HL-60 (cell line): ENCODE measurements around the gene GNS.
"Not testable (repeated sequence)": the region's sequence is repeated elsewhere in the genome, so short reads cannot be mapped to it uniquely, and the experiment has no call there.

Experiments
- CTCF ChIP-seq: IDR thresholded peaks from one replicate; pipeline ENCODE4 v1.5.1; 2011; ENCODE audit warnings: low read length, control low read depth, inconsistent platforms; ENCODE audit not compliant: insufficient read depth
- GABPA ChIP-seq: IDR thresholded peaks from 2 replicates; pipeline ENCODE4 v1.6.1; 2012; ENCODE audit warnings: low read depth
- POLR2AphosphoS5 ChIP-seq: IDR thresholded peaks from 2 replicates; pipeline ENCODE4 v1.6.1; 2012; ENCODE audit warnings: low read depth
- REST ChIP-seq: IDR thresholded peaks from 2 replicates; pipeline ENCODE4 v1.6.1; 2012; ENCODE audit warnings: low read depth; ENCODE audit not compliant: insufficient replicate concordance
- SPI1 ChIP-seq: IDR thresholded peaks from 2 replicates; pipeline ENCODE4 v1.6.1; 2012; ENCODE audit warnings: low read depth, mild to moderate bottlenecking, borderline replicate concordance

- TF ChIP-seq CTCF, POLR2AphosphoS5, REST, GABPA, SPI1: not testable (repeated sequence)
Observed at GRCh38 chr12:64775147-64775736, 16.0 kb upstream of the GNS start.
